Muscle of back (tissue), 11 donors: Measurements from ENCODE around the gene ADGRG1. TPM values are rescaled to one million over a fixed set of nuclear protein-coding genes. Genes with fewer than 3 reads are reported as not detected.
"Not testable (repeated sequence)": the region's sequence is repeated elsewhere in the genome, so short reads cannot be mapped to it uniquely, and the experiment has no call there.

Experiments
- DNase-seq, 3 donors: peaks; one replicate each; pipeline versions ENCODE4 v3.0.0 to v3.0.0-alpha.2; 2013
- polyA plus RNA-seq, 10 donors: library from polyadenylated mRNA; unstranded; fragments of 120-200 nt; gene quantifications; one replicate each; pipeline ENCODE4 v1.2.1, GENCODE V29; 2013; ENCODE audit not compliant: insufficient read length in 10 of 10

ADGRG1 gene
- polyA plus RNA-seq, 10 donors: 4.4 to 19.3 (median 6.1) TPM

DNA sequence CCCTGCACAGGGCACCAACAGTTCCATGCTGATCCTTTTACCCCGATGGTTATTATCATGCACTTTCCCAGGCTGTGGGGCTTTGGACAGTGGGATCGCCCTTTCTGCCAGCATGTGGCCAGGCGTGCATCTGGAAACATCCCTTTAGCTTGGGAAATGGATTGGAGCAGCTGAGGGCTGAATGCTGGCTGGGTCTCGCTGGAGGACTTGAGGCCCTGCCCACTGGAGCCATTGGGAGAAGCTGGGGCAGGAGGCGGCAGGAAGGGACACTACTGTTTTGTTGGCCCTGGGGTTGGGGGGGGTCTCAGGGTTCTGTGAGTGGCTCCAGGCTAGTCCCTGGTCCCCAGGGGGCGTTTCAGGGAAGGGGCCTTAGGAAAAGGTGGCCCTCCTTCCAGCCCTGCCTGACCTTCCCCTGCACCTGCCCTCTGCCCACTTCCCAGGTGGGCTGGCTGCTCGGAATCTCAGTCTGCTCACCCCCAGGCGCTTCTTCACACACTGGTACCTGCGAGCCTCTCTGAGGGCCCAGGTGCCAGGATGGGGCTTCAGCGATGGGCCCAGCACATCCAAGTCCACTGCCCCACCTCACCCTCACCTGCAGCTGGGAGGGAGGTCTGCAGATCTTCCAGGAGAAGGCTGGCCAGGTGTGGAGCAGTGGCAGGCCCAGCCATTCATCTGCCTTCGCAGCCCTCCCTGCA is 38.1 kb downstream of the ADGRG1 start:
- DNase-seq: peak in 2 of 3 donors; percentile 39 to 48

- DNase-seq: no peak
These were observed 38.7 kb downstream of the ADGRG1 start for GRCh38 chr16:57667048-57667525.

DNA sequence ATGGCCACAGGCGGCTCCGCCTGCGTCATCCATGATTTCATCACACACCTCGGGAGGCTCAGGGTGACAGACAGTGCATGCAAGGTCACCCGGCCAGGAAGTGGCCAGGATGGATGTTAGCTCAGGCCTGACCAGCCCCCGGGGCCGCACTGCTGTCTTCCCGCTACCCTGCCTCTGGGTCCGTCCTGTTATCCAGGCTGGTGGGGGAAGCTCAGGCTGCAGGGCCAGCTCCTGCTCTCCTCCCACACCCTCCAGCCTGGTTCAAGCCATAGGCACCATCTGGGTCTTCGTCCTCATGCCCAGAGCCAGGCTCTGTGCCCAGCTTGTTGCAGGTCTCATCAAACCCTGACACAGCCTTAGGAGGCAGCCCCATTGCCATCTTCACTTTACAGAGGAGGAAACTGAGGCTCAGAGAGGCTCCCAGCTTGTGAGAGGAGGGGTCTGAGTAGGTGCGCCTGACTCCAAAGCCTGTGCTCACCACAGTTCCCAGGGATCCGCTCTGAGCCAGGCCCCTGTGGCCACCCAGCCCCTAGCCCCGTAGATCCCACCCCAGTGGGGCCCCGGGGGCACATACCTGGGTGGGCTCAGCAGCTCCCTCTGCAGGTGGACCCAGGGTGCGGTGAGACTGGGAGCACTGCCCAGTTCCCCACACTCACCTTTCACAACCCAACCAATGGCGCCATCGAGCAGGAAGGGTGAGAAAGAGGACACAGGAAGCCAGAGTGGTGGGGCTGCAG is 39.3 kb downstream of the ADGRG1 start:
- DNase-seq: peak in 1 of 3 donors; percentile 32

DNA sequence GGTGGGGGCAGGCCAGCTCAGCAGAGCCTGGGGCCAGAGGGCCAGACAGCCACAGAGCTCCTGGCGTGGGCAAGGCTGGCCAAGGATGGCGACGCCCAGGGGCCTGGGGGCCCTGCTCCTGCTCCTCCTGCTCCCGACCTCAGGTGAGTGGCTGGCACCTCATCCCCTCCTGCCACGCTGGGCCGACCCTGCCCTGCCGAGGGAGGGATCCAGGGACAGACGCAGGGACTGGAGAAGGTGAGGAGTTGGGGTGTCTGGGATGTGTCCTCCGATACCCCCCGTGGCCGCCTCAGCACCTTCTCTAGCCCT is 39.8 kb downstream of the ADGRG1 start, which contains the start of gene ADGRG3:
Gene ADGRG3 (plus strand): TSS at position 44 of the 309 bp plus-strand sequence. CDS start 42 bp downstream, at position 86.
- no peak for DNase-seq

- DNase-seq: no peak
These were observed 40.4 kb downstream of the ADGRG1 start for GRCh38 chr16:57668630-57669475.

- no peak for DNase-seq
These were observed 41.2 kb downstream of the ADGRG1 start for GRCh38 chr16:57669476-57670162.

GRCh38 chr16:57670196-57670595 is 41.8 kb downstream of the ADGRG1 start:
- DNase-seq: no peak

- DNase-seq: not testable (repeated sequence)
These were observed 43.0 kb downstream of the ADGRG1 start for GRCh38 chr16:57671451-57671850.

DNA sequence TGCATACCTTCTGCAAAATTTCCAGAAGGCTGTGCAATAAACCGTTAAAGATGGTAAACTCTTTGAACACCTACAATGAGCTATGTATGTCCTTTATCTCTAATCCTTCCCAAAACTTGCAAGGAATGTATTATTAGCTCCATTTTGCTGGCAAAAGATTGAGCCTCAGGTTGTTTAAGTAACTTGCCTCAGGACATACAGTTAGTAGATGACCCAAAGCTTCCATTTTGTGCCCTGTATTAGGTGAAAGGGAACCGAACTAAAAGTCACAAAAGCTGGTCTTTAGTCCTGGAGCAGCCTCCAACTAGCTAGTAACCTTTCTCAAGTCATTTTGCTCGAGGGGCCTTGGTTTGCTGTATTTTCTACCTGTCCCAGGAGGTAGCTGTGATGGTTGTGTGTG is 44.0 kb downstream of the ADGRG1 start:
- no peak for DNase-seq

GRCh38 chr16:57672824-57673223 is 44.4 kb downstream of the ADGRG1 start:
- no peak for DNase-seq

DNA sequence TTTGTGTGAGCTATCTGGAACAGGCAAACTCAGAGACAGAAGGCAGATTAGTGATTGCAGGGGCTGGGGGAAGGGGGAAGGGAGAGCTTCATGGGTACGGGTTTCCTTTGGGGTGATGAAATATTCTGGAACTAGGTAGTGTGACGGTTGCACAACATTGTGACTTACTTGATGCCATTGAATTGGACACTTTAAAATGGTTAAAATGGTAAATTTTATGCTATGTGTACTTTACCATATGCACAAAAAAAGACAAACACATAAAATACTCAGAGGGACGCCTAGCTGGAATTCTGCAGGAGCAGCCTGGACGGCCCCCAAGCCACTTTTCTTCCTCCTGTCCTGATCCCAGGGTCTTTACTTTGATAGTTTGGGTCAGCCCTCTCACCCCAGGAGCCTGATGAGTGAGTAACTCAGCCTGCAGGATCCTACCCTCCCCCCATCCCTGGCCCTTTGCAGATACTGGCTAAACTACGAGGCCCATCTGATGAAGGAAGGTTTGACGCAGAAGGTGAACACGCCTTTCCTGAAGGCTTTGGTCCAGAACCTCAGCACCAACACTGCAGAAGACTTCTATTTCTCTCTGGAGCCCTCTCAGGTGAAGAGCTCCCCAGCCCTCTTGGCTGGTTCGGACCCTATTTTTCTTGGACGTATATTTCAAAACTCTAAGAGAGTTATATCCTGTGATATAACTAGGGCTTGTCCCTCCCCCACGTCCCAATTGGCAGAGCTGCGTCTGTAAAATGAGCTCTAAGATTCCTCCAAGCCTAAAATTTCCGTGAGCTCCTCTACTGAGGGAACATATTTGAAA is 47.5 kb downstream of the ADGRG1 start:
- DNase-seq: peak; percentile 18 to 82 (median 57)

GRCh38 chr16:57676553-57677085 is 48.2 kb downstream of the ADGRG1 start:
- DNase-seq: no peak

DNA sequence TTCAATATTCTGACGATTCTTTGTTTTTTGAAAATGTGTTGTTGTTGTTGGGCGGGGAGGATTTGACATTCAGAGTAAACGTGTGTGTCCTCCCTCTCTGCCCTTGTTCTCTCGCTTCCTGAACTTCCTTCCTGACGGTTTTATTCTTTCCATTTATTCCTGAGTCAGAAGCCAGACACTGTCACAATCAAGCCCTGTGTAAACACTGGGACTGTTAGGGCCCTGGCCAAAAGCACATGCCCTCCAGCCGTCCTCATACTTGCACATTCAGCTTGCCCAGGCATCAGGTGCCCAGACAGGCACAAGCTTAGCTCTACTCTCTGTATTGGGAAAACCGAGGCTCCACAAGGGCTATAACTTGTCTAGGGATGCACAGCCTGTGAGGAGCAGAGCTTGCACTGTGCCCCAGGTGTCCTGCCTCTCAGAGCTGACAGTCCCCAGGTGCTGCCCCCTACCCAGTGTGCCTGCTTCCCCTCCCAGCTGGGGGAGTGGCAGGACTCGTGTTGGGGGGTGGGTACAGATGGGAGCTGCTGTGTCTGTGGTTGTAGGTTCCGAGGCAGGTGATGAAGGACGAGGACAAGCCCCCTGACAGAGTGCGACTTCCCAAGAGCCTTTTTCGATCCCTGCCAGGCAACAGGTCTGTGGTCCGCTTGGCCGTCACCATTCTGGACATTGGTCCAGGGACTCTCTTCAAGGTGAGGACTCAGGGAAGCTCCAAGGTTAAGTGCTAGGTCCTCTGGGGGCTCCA is 49.4 kb downstream of the ADGRG1 start:
- no peak for DNase-seq

GRCh38 chr16:57679016-57679415 is 50.6 kb downstream of the ADGRG1 start:
- DNase-seq: no peak

- no peak for DNase-seq
These were observed 51.5 kb downstream of the ADGRG1 start for GRCh38 chr16:57679767-57680482.

GRCh38 chr16:57680842-57681375 is 52.5 kb downstream of the ADGRG1 start:
- DNase-seq: no peak

DNA sequence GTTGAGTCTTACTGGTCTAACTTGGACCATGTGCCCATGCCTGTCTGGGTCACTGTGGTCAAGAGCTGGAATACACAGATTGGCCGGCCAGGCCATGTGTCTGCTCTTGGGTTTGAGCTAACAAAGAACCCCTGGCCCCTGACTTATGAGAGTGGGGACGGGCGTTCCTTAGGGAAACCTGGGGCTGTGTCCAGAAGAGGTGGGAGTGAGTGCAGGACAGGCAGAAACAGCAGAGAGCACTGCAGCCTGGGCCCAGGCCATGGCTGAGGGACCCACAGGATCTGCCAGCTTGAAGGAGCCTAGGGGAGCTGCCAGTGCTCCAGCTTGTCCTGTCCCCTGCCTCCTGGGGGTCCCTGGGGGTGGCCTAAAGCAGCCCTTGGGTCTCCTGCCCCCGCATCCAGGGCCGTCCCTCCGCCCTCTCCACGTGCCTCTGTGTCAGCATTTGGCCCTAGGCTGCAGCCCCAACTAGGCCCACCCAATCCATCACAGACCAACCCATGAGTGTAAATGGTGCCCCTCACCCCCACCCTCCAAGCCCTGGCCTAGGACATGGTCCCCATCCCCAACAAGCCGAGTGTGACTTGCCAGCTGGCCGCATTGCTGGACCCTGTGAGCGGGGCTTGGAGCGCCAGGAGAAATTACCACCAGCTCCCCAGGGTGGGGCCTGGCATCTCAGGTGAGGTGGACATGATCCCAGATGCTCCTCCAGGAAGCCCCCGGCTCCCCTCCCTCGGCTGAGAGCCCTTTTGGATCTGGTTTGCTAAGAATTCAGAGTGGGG is 53.7 kb downstream of the ADGRG1 start:
- DNase-seq: no peak
